NCI-H2107 treated with DMSO at 0.1 percent for 48 hours (cell line): ENCODE results near the gene SNRPA1.

Source experiments
- DNase-seq: peaks from one replicate; lab custom pipeline; 2025; ENCODE audit not compliant: unreplicated experiment; lab: John Stamatoyannopoulos, UW

The SNRPA1 gene

DNA sequence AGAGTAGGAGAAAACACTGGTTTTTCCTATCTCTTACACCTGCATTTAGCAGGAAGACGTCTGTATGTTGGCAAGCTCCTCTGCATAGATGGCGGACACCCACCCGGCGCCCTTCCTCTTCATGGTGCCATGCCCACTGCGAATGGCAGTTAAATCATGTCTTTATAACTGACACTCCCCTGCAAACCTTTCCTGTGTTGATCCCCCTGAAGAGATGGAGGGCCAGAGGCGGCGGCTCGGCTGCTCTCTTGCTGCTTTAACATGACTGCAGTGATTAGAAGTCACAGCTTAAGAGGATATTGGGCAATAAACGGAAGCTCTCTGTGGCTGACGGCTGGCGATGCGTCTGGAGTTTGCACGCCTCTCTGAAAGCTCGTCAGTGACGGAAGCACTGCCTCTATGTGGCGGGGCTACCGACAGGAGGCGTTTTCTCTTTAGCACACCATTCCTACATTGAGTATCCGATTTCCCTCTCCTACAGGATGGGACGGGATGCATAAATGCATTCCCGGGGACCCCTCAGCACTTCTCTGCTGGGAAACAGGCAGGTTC is 25.5 kb upstream of the SNRPA1 start:
- DNase-seq, result no peak

DNA sequence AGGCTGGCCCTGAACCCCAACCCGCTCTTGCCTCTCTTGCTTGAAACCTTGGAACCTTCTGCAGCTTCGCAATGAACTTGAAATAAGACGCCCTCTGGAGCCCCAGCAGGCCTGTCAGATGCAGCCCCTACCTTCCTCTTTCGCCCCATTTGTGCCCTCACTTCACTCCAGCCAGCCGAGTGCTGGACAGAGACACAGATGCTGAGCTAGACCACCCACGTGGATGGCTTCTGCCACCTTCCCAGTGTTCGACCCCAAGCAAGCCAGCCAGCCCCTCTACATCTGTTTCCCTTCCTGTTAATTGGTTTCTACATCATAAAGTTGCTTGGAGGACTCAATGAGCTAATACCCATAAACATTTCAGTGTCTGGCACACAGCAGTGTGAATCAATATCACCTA is 23.8 kb upstream of the SNRPA1 start:
- DNase-seq, result no peak

DNA sequence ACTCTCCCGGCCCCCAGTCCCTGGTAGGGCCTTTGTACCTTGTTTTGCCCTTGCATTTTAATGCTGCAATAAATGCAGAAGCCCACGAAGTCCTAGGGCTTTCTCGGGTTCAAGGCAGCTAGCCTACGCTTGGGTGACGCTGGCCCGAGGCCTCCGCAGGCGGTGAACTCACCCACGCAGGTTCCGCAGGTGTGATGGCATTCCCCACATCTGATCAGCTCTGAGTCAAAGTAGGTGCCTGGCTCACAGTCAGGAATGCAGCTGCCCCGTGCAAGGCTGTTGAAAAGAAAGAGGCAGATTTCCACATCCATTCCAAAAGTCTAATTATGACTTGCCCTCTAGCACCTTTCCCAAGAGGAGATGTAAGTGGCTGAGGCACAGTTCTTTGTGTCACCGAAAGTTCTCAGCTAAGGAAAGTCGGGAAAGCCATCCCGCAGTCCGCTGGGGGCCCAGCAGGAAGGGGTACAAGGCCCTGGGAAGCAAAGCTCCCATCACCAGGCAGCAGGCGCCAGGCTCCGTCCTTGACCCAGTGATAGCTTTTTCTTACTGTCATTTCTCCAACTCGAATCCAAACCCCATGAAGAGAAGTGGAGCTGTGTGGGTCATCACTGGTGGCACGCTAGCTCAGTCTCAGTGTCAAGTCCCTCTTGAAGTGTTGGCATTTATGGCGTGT is 23.2 kb upstream of the SNRPA1 start:
- no peak for DNase-seq

DNA sequence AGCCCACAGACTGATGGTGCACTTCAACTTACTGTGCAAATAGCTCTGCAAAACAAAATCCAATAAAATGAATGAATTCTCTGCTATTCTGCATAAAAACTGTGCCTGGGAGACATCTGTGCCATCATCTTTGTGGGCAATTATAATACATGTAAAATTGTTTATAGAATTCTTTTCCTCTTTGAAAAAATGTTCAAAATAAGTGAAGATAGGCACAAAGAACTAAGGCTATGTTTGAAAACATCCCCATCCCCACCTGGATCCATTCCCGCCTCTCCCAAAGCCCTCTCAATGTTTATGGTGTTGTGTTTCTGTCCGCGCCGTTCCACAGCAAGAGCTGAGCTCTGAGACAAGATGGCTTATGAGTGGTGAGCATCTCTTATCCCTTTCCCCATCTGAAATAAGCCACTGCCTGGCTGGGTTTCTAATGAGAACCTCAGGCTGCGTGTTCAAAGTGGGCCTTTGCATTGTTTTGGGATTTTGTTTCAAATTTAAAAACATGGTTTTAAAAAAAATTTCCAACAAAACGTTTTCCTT is 22.4 kb upstream of the SNRPA1 start:
- no peak for DNase-seq

DNA sequence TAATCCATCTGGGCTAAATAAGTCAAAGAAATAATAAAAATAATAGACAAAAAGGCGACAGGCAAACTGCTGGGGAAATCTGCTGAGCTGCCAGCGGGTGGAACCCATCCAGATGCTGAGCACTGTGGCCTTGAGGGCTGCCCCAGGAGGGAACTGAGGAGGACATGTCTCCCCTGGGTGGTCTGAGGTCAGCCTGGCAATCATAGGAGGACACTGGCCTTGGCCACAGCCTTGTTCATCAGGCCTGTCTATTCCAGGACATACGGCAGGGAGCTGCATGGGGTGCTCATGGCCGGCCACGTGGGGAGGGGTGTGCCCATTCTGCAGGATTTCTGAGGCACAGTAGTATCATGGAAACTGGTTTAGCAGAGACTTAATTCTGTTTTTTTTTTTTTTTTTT is 21.5 kb upstream of the SNRPA1 start:
- no peak for DNase-seq

DNA sequence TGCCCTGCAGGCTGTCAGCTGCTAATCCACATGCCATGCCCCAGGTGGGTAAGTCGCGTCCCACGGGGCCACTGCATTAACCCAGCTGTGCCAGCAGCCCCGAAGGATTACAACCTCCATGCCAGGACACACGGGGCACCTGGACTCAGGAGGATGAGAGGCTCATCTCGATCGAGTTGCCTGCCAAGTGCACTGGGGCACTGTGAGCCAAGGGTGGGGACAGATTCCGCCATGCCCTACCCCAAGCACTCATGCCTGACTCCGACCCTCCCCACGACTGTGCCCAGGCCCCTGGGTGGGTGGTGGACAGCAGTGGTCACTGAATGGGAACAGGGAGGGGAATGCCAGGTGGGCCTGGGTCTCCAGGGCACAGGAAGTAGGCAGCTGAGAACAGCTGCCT is 20.7 kb upstream of the SNRPA1 start:
- no peak for DNase-seq

DNA sequence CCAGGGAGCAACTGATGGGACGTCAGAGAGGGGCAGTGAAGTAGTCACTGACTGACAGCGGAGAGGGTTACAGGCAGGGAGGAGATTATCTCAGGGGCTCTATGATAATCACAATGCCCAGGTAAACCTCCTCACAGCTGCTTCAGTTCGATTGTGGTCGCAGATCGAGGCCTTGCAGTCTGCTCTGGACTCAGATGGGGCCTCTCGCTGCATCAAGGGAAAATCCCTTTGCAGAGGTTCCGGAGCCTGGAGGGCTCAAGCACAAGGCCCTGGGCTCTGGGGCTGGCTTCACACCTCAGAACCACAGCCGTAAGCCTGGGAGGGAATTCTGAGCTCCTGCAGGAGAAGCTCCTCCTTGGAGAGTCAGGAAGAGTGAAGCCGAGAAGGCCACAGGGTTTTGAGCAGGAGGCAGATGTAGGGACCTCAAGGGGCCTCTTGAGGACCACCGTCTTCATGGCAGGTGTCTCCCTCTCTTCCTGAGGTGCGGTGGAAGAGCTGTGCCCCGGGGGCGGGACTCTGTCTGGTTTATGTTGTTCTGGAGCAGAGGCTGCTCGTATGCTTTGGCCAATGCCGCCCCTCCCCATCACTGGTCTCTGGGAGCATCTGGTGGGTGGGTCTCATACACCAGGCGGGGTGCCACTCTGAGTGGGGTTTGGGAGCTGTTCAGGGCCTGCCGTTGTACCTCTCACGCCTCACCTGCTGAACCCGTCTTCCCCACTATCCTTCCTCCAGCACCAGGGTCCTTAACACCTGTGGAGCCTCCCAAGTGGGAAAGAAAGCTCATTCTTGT is 19.5 kb upstream of the SNRPA1 start:
- no peak for DNase-seq

DNA sequence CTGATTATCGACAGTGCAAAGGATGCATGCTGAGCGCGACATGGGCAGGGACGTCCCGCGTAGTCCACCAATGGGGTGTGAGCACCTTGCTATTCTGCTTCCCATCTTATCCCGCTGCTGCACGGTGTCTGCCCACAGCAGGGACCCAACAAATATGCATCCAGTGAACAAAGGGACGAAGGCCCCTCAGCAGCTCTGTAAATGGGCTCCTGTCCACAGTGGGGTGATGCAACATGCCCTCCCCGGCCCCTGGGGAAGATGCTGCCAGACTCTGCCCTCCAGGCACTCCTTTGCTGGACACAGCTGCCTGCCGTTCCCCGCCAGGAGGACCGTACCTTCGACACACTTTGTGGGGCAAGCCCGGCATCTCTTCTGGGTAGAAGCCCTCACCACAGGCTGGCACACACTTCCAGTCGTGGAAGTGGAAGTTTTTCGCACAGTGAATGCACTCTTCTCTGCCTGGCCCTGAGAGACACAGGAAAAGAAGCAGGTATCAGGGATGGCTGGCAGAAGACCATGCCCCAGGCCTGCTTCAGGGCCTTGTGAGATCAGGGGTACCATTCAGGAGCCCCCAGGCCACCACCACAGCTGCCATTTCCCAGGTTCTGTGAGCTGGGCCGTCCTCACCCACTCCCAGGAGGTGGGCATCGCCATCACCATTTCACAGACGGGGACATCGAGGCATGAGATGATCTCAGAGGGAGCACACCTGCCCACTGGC is 18.2 kb upstream of the SNRPA1 start:
- no peak for DNase-seq

DNA sequence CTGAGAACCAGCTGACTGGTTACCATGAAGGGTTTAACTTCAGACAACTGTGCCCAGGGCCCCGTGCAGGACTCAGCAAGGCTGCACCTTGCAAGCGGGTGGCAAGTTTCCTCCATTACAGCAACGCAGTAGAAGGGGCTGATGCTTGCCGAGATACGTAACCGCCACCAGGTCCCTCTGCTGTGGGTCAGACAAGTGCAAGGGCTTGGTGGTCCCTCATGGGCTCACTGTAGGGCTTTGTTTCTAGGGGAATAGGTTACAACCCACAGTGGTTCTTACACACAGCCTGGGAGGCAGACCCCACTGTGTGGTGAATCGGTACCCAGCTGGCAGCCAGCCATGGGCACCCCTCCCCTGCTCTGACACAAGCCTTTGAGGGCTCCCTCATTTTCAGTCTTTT is 15.5 kb upstream of the SNRPA1 start:
- DNase-seq, result no peak

DNA sequence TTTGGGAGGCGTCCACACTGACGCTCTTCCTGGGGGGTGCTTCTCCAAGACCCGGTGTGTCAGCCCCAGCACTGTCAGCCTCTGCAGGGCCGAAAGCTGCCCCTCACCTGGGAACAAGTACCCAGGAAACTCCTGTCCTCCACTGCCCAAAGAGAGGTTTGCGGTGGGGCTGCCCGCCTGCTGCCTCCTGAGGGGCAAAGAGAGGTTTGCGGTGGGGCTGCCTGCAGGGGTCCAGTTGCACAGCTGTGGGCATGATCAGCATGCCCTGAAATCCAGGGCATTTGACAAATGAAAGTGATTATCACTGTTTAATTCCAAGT is 15.1 kb upstream of the SNRPA1 start:
- DNase-seq, result no peak

DNA sequence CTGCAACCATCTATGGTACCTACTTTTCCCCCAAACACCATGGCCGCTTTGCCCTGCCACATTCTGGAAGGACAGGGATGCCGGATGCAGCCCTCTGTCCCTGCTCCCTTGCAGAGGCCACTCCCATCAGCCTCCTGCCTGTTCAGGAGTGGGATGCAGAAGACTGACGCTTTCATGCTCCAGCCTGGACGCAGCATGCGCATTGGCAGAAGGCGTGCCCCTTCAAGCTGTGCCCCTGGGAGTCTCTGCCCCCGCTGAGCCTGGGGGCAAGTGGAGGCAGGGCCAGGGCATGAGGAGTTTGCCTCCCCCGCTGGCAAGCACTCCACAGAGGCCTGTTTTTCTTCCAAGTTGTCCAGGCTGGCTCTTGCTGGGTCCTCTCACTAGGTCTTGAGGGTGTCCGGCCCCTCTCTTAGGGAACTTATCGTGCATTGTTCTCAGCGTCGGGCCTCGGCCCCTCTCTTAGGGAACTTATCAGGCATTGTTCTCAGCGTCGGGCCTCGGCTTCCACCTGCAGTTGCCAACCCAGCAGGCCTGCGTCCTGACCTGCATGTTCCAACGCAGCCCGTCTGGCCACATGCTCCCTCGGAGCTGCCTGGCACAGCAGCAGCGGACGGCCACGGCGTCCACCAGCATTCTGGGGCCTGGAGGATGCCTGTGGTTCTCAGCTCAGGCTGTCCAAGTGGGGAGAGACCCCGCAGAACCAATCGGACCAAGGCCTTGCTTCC is 14.6 kb upstream of the SNRPA1 start:
- DNase-seq, result no peak

DNA sequence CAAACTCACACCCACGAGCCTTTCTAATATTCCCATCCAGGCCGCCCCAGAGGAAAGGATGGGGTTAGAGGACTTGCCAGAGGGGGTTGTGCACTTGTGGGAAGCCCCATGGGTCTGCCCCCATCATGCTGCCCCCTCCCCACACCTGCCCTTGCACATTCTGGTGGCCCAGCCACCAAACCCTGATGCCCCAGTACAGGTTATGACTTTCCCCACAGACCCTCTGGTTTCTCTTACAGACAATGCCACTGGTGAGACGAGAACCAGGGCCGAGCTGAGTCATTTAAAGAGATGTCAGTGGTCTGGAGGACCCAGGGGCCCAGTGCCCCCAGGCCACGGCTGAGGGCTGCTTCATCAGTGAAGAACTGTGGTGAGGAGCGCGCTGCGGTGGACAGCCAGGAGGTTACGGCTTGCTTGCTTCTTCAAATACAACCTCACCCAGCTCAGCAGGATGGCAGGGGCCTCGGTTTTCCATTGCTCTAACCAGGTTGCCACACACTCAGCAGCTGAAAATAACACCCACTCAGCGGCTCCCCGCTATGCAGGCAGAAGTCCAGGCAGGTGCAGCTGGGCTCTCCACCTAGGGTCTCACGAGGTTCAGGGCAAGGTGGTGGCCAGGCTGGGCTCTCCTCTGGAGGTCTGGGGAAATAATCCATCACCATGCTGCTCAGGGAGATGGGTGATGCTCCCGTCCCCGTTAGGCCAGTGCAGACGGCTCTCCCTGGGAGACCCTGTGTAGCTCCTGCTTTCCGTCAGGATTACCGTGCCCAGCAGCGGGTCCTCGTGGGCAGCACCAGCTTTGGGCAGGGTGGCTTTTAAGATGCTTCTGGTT is 13.8 kb upstream of the SNRPA1 start:
- peak; percentile 44 for DNase-seq

DNA sequence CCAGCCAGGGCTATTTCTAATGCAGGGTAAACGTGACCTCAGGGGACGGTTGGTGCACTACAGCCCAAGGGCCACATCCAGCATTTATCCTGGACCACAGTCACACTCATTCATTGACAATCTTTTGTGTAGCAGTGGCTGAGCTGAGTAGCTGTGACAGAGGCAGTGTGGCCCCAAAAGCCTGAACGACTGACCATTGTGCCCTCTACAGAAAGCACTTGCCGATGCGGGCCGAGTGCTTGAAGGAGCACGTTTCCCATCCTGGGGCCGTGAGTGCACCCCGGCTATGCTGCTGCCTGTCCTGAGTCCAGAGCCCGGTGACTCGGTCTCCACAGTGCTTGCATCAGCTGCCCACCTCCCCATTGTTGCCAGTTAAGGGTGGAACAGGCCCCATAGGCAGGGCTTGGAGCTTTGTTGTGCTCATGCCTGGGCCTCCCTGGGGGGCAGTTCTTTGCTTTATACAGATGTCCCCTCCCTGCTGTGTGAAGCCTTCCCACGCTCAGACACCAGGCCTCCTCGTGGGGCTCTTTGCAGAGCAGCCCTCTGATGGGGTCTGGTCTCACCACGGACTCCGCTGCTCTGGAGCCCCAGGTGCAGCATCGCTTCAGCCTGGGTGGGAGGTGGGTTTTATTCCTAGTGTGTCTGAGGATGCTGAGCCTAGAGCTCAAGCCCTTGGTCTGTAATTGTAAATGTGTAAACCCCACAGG is 13.0 kb upstream of the SNRPA1 start:
- no peak for DNase-seq

DNA sequence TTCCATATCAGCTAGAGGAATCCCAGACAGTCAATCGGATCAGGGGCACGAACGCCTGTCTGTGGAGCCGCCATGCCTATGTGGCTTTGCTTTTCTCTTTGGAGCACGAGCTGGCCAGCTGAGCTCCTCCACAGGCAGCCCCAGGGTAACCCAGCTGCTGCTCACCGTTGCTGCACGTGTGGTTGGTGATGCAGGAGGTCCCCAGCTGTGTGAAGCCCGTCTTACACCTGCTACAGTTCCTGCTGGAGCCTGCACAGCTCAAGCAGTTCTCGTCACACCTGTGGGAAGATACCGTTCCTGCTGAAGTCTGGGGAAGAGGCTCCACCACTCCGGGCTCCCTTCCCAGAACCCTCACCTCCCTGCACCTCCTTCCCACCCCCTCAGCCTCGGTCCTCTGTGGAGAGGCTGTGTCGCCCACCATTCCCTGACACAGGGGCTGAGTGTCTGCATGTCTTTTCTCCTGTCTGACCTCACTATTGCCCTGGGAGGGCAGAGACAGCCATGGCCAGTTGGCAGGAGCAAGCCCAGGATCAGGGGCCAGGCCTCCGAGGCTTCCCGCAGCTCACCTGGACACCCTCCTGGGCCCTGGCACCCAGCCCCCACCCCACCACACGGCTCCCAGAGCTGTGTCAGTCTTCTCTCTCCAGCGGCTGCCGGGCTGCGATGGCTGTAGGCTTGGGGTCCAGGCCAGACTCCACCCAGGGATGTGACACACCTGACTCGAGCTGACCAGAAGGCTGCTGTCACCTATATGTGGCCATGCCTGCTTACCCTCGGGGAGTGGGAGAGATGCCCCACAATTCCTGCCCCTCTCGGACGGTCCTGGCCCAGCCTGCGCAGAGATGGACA is 12.2 kb upstream of the SNRPA1 start:
- peak; percentile 34 for DNase-seq

DNA sequence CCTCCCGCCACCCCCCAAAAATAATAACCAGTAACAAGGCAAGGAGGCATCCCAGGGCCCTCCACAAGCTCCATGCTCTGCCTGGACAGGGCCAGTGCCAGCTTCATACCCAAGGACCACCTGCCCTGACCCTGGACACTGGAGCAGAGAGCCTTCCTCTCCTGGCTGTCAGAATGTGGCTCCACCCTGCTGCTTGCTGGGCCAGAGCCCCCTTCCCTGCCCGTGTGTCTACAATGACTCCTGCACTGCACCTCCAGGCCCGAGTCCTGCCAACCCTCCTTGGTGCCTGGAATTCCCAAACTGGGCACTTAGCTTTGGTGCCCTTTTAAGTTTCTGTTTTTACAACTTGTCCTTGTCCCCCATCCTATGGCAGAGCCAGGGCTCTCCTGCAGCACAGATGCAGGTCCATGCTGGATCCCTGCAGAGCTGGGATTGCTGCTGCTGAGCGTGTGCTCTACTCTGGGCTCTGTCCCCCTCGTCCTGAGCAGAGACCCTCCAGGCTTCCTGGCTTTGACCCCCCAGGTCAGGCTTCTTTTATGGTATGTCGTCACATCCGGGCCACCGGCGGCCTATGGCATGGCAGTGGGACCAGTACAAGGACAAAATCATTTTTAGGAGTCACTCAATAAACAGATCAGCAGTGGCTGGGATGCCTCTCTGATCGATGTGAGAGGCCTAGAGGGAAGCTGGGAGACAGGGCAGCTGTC is 11.4 kb upstream of the SNRPA1 start:
- DNase-seq, result no peak

DNA sequence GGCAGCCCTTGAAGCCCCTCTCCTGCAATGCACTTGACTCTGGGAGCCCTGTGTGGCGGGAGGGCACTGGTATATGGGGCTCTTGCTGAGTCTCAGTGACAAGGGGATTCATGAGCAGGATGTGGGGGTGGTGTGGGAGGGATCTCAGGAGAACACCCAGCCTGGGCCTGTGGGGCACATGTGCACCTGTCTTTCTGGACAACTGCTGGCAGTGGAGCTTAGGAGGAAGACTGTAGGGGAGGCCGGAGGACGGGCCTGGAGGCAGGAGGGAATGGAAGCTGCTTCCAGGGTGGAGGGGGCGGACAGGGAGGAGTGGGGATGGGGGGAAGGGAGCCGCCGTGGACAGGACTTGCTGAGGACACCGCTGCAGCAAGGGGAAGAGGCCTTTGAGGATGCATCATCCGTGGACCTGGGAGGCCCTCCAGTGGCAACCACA is 10.8 kb upstream of the SNRPA1 start:
- no peak for DNase-seq

DNA sequence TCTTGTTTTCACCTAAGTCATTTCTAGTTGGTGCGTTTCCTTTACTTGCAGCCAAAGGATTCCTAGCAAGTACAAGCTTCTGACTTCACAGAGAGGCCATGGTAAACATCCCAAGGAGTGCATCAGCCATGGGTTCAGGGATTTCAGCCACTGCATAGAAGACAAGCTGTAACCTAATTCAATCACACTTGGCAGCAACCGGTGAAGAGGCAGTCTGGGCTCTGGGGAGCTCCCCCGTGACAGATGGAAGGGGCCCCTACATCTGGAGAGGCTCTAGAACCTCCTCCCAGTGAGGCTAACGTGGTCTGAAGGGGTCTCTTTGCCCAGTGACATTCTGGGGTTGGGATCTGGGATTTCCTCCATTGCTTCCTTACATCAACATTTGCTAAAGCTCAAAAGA is 8.4 kb upstream of the SNRPA1 start:
- DNase-seq, result no peak
